ENCODE data around the gene RPS15A. TPM values are rescaled to one million over a fixed set of nuclear protein-coding genes. Genes with fewer than 3 reads are reported as not detected.
A peak's percentile ranks its signal among the peaks of the same experiment; 100 is the strongest.
"Not testable (repeated sequence)": the region's sequence is repeated elsewhere in the genome, so short reads cannot be mapped to it uniquely, and the experiment has no call there.

Gene RPS15A
- total RNA-seq, 2 experiments from 2014 or later, result 1,939 to 2,119 TPM

DNA sequence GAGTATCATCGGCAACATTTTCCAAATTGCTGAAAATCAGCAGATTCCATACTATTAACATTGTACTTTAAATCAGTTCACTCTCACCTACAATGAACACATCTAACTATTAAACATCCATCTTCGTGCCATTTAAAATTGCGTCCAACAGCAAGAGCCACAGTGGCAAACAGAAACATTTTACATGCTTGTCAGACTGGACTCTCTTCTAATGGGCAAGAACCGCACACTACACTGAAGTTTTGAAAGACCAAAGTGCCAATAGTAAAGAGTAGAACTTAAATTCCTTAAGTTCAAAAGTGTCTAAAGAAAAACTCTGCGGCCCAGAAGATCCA, 652 bp downstream of the RPS15A start:
- no peaks in the 10 kb centered on the region for H3K9me3 Mint-ChIP-seq
- no peaks in the 10 kb centered on the region for H3K27me3 Mint-ChIP-seq
- peak overlapping the region; percentile 85 for H3K4me3 Mint-ChIP-seq
- ChIA-PET POLR2A (interaction anchor here (1.3 to 1.5 kb wide), 2 partner anchors 12 to 15 kb away, joined by 7 to 34 read pairs; partner anchors contain the start of gene ARL6IP1), CTCF (interaction anchor here (0.8 to 8.2 kb wide), 4 partner anchors 12 to 92 kb away, joined by 3 to 86 read pairs (median 4); partner anchors contain the start of gene ARL6IP1)
- no peak for DNase-seq
- peaks cover 88% of the 10 kb centered on the region for H3K36me3 Mint-ChIP-seq (ENCODE audit: low read depth)
- H3K27ac Mint-ChIP-seq, result peak overlapping the region; percentile 94
- peaks cover 63% of the 10 kb centered on the region for H3K4me1 Mint-ChIP-seq

DNA sequence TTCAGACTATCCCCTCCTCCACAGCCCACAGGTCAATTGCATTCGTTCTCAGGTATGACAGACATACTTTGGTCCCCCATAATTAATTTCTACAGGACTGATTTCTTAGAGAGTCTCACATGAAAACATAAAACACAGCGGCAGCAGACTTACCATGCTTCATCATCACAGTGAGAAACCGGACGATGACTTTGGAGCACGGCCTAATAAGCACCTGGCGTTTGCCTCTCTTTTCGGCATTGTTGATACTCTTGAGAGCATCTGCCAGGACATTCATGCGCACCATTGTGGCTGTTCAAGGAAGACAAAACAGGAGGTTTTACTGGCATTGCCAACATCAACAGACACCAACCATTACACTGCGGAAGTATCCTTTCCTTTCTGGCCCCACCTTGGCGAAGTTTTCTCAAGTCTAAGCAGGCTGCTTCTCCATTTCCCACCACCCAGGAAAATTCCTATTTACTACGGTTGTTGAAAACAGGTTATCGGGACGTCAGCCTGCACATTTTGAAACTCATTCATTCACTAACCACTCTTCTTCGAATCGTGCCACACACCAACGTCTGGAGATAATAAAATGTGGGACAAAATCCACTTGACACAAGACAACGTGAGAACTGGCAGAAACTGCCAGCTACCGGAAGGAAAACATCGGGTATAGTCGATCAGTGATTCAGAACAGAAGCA, 1.2 kb downstream of the RPS15A start:
- POLR2A ChIA-PET, result interaction anchor here (1.2 to 1.5 kb wide), 2 partner anchors 13 to 15 kb away, joined by 4 to 34 read pairs; partner anchors contain the start of gene ARL6IP1
- H3K36me3 Mint-ChIP-seq (ENCODE audit: low read depth), result peaks cover 87% of the 10 kb centered on the region
- peaks cover 62% of the 10 kb centered on the region for H3K4me1 Mint-ChIP-seq

DNA sequence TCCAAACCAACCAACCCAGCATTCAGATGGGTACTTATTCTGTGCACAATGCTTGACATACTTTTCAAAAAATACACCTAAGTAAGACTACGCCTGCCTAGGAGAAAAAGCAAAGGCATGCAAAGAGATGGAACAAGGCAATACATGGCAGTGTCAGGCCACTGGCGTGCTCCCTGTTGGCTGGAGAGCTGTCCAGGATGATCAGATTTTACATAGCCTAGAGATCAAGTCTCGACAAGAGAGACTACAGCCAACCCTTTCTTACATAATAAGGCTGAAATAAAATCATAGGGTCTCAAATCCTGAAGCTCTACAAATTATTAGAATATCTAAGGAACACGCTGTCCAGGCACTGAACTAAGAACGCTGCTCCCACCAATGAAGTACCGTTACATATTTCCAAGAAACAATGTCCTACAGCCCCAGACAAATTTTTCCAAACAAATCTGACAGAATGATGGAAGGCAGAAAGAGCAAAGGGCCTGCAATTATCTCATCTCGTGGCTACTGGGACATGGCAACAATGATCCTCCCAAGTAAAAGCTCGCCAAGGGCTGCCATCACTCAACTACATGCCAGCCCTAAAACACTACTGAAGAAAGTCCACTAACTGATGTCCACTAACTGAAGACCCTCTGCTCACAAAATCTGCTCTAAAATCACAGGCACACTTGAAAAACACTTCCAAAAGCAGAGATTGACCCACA, 5.1 kb downstream of the RPS15A start:
- Mint-ChIP-seq H3K36me3 (ENCODE audit: low read depth) (peaks cover 74% of the 10 kb centered on the region), H3K27me3 (no peaks in the 10 kb centered on the region), H3K4me3 (peak overlapping the region; percentile 20), H3K9me3 (no peaks in the 10 kb centered on the region), H3K4me1 (peaks cover 59% of the 10 kb centered on the region), H3K27ac (peak overlapping the region; percentile 22)
- ChIA-PET CTCF (interaction anchor here (0.8 kb wide), 1 partner anchor 16 kb away, joined by 3 read pairs; the partner anchor contains the start of gene ARL6IP1), POLR2A (interaction anchor here (0.5 kb wide), 1 partner anchor 1254 kb away, joined by 4 read pairs; no protein-coding TSS in a partner anchor)
- DNase-seq, result no peak

More for the DNA sequence above, 1.2 kb downstream of the RPS15A start:
- Mint-ChIP-seq H3K27me3 (no peaks in the 10 kb centered on the region), H3K4me3 (peak overlapping the region; percentile 85), H3K9me3 (no peaks in the 10 kb centered on the region), H3K27ac (peak overlapping the region; percentile 94)
- no peak for DNase-seq
- CTCF ChIA-PET, result interaction anchor here (1.4 to 8.2 kb wide), 2 partner anchors 12 to 77 kb away, joined by 4 to 86 read pairs; partner anchors contain the start of gene ARL6IP1

DNA sequence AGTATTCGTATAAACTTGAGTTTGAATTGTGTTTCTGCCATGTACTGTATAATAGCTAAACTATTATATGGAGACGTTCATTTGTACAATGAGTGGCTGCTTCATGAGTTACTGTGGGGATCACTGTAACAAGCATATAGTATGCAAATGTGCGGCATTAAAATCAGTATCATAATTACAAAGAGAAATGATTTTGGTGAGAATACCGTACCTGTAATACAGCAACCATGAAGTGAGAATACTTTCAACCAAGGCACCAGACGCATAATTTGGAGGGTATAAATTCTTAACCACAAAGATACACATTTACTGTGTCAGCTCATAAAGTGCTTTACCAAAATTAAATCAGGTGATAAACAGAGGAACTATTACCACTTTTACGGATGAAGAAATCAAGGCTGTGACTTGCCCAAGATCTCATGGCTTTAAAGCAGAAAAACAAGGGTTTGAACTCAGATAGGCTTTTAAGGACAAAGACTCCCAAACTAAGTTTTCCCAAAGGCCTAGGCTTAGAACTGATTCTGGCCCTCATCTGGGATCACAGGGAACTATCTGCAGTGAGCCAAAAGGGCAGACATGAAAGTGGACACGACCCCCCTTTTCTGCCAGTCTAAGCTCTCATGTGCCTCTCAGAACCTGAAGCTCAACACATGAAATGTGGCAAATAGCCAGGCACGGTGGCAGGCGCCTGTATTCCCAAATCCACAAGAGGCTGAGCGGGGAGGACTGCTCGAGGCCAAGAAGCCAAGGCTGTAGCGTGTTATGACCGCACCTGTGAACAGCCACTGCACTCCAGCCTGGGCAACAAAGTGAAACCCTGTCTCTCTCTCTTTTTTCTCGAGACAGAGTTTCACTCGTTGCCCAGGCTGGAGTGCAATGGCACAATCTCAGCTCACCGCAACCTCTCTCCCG, 6.4 kb downstream of the RPS15A start:
- no peaks in the 10 kb centered on the region for H3K9me3 Mint-ChIP-seq
- ChIA-PET POLR2A (no interaction called here), CTCF (no interaction called here)
- H3K27me3 Mint-ChIP-seq, result no peaks in the 10 kb centered on the region
- DNase-seq, result no peak
- peak overlapping the region; percentile 63 for H3K27ac Mint-ChIP-seq
- peaks cover 53% of the 10 kb centered on the region for H3K4me1 Mint-ChIP-seq
- H3K4me3 Mint-ChIP-seq, result no peak overlapping the region
- peaks cover 60% of the 10 kb centered on the region for H3K36me3 Mint-ChIP-seq (ENCODE audit: low read depth)

DNA sequence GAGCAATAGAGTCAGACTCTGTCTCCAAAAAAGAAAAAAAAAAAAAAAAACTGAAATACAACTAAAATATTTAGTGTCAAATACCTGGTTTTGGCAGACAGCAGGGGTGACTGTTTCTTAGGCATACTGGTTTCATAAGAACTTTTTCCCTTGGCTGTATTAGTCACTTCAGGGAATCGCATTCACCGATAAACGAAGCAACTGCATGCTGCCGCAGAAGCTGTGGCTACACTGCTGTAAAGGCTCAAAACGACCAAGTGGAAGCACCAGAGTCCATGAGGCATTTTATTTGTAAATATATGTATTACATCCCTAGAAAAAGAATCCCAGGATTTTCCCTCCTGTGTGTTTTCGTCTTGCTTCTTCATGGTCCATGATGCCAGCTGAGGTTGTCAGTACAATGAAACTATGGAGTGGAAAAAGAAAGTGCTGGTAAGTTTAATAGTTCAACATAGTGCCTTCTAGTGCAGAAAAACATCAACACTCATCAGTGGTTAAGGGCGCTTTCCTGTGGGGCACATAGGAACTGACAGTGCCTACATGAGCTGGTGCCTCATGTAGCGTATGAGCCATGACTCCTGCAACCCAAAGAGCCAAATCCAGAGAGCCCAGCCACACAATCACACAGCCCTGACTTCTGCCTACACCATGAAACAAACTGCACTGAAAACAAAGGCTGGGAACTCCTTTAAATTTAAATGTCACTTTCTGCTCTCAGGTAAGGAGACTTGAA, 7.3 kb downstream of the RPS15A start:
- H3K27ac Mint-ChIP-seq, result peak overlapping the region; percentile 63
- peaks cover 52% of the 10 kb centered on the region for H3K36me3 Mint-ChIP-seq (ENCODE audit: low read depth)
- ChIA-PET POLR2A (no interaction called here), CTCF (no interaction called here)
- H3K4me1 Mint-ChIP-seq, result peaks cover 45% of the 10 kb centered on the region
- DNase-seq, result peak; percentile 28
- no peak overlapping the region for H3K4me3 Mint-ChIP-seq
- no peaks in the 10 kb centered on the region for H3K27me3 Mint-ChIP-seq
- H3K9me3 Mint-ChIP-seq, result no peaks in the 10 kb centered on the region

DNA sequence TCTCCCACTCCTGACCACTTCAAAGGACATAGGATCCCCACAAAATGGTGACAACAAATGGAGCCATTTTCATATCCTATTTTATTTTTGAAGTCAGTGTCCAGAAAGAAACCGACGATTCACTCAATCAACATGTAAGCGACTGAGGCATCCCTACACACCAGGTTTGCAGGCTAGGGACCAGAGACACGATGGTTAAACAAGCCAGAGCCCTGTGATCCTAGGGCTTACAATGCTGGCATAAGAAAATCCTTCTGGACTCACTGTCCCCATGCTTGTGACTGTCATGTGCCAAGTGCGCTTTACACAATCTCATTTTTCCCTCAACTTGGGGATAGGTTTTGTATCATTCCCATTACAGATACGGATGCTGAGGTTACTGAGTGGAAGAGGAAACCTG, 8.9 kb downstream of the RPS15A start:
- H3K4me3 Mint-ChIP-seq, POLR2A ChIA-PET: not testable (repeated sequence)
- H3K4me1 Mint-ChIP-seq, result peaks cover 30% of the 10 kb centered on the region

DNA sequence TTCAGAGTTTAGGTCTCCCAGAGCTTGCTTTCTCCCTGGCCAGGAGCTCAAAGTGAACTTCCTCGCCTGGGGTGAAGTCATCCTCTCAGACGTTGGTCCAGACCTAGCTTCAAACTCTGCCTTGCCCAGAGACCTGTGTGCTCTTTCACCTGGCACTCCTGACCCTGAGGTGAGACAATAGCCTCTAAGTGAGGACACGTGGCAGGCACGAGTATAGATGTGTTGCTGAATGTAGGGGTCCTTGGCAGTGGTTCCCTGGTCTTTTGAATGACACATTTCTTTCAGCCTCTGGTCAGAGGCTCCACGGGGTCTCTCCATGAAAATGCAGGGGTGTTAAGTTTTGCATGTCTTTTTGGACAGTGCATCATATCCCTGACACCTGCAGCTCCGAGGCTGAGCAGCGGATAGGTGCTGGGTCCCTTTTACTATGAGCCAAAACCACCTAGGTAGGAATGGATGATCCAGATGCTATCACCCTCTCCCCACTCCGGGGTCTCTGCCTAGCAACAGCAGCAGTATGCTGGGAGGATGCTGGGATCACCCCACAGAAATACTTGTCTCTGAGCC, 9.6 kb downstream of the RPS15A start:
- Mint-ChIP-seq H3K36me3 (ENCODE audit: low read depth) (peaks cover 30% of the 10 kb centered on the region), H3K4me1 (peaks cover 24% of the 10 kb centered on the region)
- CTCF ChIA-PET, H3K9me3 Mint-ChIP-seq, H3K4me3 Mint-ChIP-seq, POLR2A ChIA-PET, H3K27me3 Mint-ChIP-seq, H3K27ac Mint-ChIP-seq, DNase-seq: not testable (repeated sequence)

More for the DNA sequence above, 8.9 kb downstream of the RPS15A start:
- H3K27me3 Mint-ChIP-seq, DNase-seq, CTCF ChIA-PET, H3K9me3 Mint-ChIP-seq, H3K27ac Mint-ChIP-seq: not testable (repeated sequence)
- H3K36me3 Mint-ChIP-seq (ENCODE audit: low read depth), result peaks cover 37% of the 10 kb centered on the region

DNA sequence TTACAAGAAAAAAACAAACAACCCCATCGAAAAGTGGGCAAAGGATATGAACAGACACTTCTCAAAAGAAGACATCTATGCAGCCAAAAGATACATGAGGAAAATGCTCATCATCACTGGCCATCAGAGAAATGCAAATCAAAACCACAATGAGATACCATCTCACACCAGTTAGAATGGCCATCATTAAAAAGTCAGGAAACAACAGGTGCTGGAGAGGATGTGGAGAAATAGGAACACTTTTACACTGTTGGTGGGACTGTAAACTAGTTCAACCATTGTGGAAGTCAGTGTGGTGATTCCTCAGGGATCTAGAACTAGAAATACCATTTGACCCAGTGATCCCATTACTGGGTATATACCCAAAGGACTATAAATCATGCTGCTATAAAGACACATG, 12.5 kb downstream of the RPS15A start:
- H3K4me1 Mint-ChIP-seq; H3K36me3 Mint-ChIP-seq (ENCODE audit: low read depth); CTCF ChIA-PET: not testable (repeated sequence)

DNA sequence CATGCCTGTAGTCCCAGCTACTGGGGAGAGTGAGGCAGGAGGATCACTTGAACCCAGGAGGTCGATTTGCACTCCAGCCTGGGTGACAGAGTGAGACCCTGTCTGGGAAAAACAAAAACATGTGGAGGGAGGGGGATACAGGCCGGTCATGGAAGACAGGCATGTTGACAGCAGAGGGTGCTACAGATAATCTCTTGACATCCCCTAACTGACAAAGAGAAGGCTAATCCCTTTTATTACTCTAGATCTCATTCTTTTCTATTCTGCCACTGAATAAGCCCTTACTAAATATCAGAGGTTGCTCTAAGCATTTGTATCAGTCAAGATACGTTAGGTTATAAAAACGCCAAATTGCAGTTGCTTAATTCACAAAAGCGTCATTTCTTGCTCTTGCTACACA, 13.8 kb downstream of the RPS15A start:
- H3K27ac Mint-ChIP-seq; H3K27me3 Mint-ChIP-seq; H3K4me1 Mint-ChIP-seq; H3K4me3 Mint-ChIP-seq; DNase-seq; H3K9me3 Mint-ChIP-seq; CTCF ChIA-PET; H3K36me3 Mint-ChIP-seq (ENCODE audit: low read depth); POLR2A ChIA-PET: not testable (repeated sequence)

More for the DNA sequence above, 12.5 kb downstream of the RPS15A start:
- POLR2A ChIA-PET, DNase-seq, H3K9me3 Mint-ChIP-seq, H3K4me3 Mint-ChIP-seq, H3K27me3 Mint-ChIP-seq, H3K27ac Mint-ChIP-seq: not testable (repeated sequence)

DNA sequence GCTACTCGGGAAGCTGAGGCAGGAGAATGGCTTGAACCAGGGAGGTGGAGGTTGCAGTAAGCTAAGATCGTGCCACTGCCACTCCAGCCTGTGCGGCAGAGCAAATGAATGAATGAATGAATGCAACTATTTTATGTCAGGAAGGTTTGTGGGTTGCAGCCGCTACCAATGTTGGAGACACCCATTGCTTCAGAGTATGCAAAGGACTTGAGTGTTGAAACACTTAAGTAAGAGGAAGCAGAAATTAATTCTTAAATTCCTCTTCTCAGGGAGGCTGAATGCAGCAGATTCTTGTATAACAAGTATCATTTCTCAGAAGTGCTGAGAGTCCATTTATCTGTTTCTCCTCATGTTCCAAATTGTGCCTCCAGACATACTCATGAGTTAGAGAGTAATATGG, 15.5 kb downstream of the RPS15A start:
- H3K9me3 Mint-ChIP-seq, H3K27me3 Mint-ChIP-seq, H3K4me3 Mint-ChIP-seq, H3K27ac Mint-ChIP-seq, DNase-seq, POLR2A ChIA-PET, CTCF ChIA-PET, H3K4me1 Mint-ChIP-seq: not testable (repeated sequence)
- H3K36me3 Mint-ChIP-seq (ENCODE audit: low read depth), result peaks cover 13% of the 10 kb centered on the region

DNA sequence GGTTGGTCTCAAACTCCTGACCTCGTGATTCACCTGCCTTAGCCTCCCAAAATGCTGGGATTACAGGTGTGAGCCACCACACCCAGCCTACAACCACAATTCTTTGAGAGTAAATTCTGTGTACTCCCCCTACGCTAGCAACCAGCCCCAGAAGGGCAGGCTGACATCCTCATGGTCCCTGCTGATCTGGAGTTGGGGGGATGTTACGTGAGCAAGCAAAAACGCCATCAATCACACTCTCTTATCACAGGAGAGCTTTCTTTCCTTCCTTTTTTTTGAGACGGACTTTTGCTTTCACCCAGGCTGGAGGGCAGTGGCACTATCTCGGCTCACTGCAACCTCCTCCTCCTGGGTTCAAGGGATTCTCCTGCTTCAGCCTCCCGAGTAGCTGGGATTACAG, 18.0 kb downstream of the RPS15A start:
- POLR2A ChIA-PET, H3K4me3 Mint-ChIP-seq, H3K27me3 Mint-ChIP-seq, CTCF ChIA-PET, DNase-seq, H3K9me3 Mint-ChIP-seq, H3K27ac Mint-ChIP-seq: not testable (repeated sequence)
- Mint-ChIP-seq H3K4me1 (peaks cover 18% of the 10 kb centered on the region), H3K36me3 (ENCODE audit: low read depth) (peaks cover 13% of the 10 kb centered on the region)

DNA sequence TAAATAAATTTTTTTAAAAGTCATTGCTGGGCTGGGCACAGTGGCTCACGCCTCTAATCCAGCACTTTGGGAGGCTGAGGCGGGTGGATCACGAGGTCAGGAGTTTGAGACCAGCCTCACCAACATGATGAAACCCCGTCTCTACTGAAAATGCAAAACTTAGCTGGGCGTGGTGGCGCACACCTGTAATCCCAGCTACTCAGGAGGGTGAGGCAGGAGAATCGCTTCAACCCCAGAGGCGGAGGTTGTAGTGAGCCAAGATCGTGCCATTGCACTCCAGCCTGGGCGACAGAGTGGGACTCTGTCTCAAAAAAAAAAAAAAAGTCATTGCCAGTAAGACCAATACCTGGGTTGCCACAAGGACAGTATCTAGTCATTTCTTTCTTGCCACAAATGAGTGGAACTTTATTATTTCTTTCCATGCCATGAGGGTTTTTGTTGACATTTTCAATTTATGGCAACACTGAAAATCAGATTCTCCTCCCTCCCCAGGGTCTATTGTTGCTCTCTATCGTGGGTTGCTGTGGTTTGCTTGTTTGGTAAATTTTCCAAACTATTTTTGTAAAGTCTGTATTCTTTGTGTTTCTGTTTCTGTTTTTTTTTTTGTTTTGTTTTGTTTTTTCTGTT, 19.7 kb downstream of the RPS15A start:
- H3K27me3 Mint-ChIP-seq, POLR2A ChIA-PET, H3K9me3 Mint-ChIP-seq, CTCF ChIA-PET, H3K4me3 Mint-ChIP-seq, H3K27ac Mint-ChIP-seq, DNase-seq: not testable (repeated sequence)
- H3K36me3 Mint-ChIP-seq (ENCODE audit: low read depth), result peaks cover 13% of the 10 kb centered on the region
- peaks cover 24% of the 10 kb centered on the region for H3K4me1 Mint-ChIP-seq
